Lower leg skin (tissue), 3 donors: ENCODE results near the gene SERINC2.

ENCODE experiments used
- POLR2A ChIP-seq, 2 donors: fragments of 450-650 bp; IDR thresholded peaks; one replicate each; pipeline ENCODE4 v1.6.1; 2016 to 2017; ENCODE audit warnings: antibody characterized with exemption in 2 of 2, mild to moderate bottlenecking in 1 of 2, moderate library complexity in 1 of 2
- TF ChIP-seq, protein P1 (sequence below), 3 donors: fragments of 450-650 bp; IDR thresholded peaks; one replicate each; pipeline ENCODE4 v1.5.1; 2016; ENCODE audit warnings: antibody characterized with exemption in 3 of 3, mild to moderate bottlenecking in 3 of 3, moderate library complexity in 2 of 3

DNA sequence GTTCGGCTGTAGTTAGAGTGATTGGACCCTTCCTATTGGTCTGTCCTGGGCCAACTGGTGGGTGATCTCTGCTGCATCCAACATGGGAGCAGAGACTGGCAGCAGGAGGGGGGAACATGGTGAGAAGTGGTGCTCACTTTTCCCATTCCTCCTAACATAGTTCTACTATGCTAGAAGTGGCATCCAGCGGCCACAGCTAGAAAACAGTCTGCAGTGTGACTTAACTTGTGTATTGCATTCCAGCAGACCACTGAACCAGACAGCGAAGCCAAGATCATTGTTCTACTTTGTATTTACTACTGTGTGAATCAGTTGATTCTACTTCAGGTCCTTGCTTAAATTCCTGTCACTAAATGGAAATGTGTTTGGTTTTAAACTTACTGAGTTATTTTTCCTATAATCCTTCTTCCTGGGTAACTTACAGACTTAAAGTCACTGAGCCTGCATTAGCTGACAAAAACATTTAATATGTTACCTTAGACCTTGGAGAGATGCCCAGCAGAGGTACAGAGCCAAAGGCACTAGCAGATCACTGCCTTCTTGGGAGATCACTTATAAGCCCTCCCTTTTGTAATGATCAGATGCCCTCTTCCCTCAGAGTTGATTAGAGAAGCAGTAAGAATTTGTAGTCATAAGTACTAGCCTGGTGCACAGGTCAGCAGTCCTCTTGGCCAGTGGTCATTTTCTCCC lies 48.3 kb upstream of the SERINC2 start:
- TF ChIP-seq, protein P1, sequence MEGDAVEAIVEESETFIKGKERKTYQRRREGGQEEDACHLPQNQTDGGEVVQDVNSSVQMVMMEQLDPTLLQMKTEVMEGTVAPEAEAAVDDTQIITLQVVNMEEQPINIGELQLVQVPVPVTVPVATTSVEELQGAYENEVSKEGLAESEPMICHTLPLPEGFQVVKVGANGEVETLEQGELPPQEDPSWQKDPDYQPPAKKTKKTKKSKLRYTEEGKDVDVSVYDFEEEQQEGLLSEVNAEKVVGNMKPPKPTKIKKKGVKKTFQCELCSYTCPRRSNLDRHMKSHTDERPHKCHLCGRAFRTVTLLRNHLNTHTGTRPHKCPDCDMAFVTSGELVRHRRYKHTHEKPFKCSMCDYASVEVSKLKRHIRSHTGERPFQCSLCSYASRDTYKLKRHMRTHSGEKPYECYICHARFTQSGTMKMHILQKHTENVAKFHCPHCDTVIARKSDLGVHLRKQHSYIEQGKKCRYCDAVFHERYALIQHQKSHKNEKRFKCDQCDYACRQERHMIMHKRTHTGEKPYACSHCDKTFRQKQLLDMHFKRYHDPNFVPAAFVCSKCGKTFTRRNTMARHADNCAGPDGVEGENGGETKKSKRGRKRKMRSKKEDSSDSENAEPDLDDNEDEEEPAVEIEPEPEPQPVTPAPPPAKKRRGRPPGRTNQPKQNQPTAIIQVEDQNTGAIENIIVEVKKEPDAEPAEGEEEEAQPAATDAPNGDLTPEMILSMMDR (IDR thresholded peaks at IDR 0.05), result no peak
- no peak for TF ChIP-seq POLR2A (IDR thresholded peaks at IDR 0.05)
